Urothelium cell line (cell line): ENCODE measurements around the gene TMEM52.
A peak's percentile ranks its signal among the peaks of the same experiment; 100 is the strongest.
"Not testable (repeated sequence)": the region's sequence is repeated elsewhere in the genome, so short reads cannot be mapped to it uniquely, and the experiment has no call there.

Experiments used
- DNase-seq: peaks from one replicate; pipeline ENCODE4 v3.0.0; 2011; ENCODE audit warnings: low spot score, mixed read lengths
- FAIRE-seq: peaks from 2 replicates; lab custom pipeline; 2011; peaks lifted over from hg19 to GRCh38; lab: Jason Lieb, UNC

The TMEM52 gene

DNA sequence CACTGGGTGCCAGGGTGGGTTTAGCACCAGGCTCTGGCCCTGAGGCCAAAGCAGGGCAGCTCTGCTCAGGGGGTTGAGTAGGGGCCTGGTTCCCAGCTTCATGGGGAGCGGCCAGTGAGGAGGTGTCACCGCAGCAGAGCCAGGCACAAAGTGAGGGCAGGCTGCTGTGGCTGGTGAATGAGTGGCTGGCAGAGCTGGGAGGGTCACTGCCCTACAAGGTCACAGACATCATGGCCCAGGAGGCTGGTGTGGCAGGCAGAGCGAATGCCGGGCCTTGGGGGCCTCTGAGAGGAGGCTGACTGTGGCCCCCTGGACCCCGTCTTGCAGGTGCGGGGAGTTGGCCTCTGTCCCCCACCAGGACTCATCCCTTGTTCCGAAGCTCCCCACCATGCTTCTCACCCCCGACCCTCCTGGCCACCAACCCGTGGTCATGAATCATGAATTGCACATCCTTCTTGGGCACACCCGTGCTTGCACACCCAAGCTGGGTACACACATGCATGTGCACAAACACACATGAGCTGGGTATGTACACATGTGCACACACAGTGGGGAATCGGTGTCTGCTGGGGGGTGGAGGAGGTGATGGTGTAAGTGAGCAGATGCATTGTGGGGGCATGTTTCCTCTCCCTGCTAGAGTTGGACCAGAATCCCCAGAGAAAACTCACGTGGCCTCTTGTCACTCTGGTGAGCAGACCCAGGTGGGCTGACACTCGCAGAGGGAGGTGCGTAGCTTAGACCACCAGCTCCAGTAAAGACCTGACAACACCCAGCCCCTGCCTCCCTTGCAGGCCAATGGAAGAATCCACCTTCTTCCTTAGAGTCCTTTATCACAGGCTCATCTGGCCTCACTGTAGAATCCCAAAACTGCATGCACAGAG is 23.4 kb downstream of the TMEM52 start:
- FAIRE-seq (no peak), DNase-seq (no peak)

DNA sequence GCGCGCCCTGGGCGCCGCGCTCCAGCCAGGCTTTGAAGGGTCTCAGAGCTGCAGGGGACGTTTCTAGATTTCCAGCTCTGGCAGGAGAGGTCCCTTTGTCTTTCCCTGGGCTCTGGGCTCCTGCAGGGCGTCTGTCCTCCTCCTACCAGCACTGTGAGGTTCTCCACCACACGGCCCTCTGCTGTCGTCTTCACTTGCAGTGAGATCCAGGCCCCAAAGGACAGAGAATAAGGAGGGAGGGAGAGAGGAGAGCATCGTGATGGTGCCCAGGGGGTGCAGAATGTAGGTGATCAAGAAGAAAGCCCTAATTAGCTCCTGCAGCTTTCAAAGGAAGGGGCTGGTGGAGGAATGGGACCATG is 24.0 kb downstream of the TMEM52 start:
- FAIRE-seq, result no peak
- no peak for DNase-seq

DNA sequence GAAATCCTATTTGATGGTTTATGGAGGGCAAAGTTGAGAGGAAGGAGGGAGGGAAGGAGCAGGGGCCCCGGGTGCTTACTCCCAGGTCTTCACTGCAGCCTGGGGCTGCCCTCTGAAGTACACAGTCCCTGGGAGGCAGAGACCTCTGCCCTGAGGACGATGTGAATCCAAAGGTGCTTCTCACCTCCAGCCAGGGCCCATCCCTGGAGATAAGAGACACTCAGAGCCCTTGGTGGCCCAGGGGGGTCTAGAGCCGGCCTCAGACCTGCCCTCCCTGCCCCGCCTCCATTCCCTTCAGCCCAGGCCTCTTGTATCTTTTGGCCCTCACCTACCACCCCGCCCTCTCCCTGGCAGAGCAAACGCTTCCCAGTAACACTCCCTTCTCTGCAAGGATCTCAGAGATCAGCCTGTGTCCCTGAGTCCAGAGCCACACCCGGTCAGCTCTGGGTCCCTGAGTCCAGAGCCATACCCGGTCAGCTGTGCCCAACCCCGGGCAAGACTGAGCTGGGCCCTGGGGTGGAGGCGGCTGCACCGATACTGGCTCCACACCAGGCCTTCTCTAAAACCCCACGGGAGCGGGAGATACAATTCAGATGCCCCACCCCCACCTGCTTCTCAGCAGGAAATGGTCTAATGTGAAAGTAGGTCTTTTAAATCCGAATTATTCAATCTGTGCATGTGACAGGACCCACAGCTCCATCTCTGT is 24.6 kb downstream of the TMEM52 start:
- DNase-seq (no peak), FAIRE-seq (no peak)

GRCh38 chr1:1893997-1894353 is 25.1 kb downstream of the TMEM52 start:
- FAIRE-seq, result no peak

DNA sequence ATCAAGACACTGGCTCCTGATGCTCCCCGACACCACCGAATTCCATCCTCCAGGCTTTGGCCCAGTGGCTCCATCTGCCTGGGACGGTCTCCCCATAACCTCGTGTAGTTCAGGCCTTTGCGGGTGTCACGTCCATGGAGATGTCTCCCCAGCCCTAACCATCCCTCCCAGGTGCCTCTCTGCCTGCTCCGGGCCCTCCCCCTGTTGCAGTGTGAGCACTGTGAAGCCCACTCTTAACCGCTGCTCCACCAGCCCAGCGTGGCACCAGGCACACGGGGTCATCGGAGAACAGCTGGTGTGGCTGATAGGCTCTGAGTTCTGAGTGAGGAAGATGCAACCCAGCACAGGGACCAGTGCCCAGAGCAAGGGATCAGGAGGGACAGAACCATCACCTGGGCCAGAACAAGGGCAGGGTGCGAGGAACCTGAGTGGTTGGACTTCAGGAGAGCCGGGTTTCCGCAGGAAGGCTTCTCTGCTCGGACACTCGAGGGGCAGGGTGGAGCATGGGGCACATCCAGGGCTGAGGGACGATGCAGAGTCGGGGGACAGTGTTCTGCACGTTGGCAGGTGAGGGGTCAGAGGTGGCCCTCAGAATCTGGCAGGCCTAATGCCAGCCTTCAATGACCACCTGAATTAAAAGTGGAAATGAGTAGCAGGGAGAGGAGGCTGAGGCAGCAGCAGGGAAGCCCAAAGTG is 25.6 kb downstream of the TMEM52 start:
- DNase-seq (no peak), FAIRE-seq (no peak)

More at GRCh38 chr1:1893997-1894353, 25.1 kb downstream of the TMEM52 start:
- no peak for DNase-seq

DNA sequence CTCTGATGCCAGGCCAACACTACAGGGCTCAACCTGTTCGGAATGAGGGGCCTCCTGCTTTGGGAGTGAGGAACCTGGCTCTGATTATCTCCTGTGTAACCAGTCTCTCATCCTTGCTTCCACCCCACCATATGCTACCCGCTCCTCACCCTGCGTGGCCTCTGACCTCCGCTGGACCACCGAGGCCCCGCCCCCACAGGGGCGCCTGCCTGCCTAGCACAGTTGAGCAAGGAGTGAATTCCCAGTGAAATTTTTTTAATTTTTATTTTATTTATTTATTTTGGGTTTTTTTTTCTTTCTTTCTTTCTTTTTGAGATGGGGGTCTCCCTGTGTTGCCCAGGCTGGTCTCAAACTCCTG is 26.3 kb downstream of the TMEM52 start:
- no peak for FAIRE-seq
- DNase-seq, result no peak

DNA sequence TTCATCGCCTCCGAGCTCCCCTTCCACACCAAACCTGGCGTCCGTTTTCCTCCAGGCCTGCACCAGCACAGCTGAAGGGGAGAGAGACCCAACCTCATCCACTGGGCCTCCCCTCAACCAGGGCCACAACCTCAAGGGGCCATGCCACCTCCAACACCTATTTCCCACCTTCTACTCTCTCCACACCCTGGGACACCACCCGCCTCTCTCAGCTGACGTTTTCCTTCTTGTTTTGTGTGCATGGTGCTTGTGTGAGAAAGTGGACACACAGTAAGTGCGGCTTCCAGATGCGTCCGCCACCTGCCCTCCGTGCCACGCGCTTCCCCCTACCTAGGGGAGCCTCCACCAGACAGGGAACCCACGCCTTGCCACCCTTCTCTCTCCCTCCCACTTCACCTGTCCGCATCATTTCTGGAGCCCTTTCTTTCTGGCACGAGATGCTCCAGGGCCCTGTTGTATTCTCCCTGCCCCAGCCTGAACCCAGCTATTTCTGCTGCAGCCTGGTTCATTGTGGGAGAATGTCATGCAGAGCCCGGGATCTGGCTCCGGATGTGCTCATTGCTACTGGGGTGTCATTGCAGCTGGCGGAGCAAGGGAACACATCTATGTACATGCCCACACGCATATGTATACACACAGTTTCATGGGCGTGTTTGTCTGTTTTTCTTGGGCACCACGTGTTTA is 26.9 kb downstream of the TMEM52 start:
- FAIRE-seq, result no peak

GRCh38 chr1:1891349-1892078 is 27.6 kb downstream of the TMEM52 start:
- no peak for FAIRE-seq

More for the DNA sequence above, 26.9 kb downstream of the TMEM52 start:
- DNase-seq, result no peak

GRCh38 chr1:1890506-1891348 is 28.4 kb downstream of the TMEM52 start, which contains the start of gene GNB1:
Gene GNB1 (minus strand): TSS chr1:1891087. CDS start chr1:1825453, 65,634 bp downstream.
- FAIRE-seq (peak; percentile 97), DNase-seq (peak; percentile 93)

More at GRCh38 chr1:1891349-1892078, 27.6 kb downstream of the TMEM52 start:
- peak; percentile 90 for DNase-seq

DNA sequence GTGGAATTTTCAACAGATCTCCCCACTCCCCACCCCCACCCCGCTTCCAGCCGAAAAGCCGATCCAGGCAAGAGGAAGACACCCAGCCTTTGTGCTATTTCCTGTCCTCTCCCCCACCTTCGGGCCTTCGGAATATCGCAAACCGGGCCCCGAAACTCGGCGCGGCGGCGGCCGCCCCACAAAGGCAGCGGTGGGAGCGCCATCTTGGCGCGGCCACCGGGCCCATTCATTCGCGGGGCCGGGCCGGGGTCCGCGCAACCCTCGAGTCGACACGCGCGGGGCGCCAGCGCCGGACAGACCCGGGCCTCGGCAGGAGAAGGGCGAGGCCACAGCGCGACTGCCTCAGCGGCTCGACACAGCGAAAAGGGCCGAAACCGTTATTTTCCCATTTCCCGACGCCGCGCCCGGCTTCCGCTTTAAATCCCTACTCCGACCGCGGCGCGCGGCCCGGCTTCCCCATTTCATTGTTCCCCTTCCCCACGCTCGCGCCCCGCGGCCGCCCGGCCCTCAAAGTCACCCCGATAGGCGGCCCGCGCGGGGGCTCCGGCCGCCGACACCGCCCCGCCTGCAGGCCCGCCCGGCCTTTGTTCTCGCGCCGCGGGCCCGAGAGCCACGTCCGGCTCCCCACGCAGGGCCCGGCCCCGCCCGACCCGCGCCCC is 29.1 kb downstream of the TMEM52 start:
- FAIRE-seq (no peak), DNase-seq (peak; percentile 46)

GRCh38 chr1:1889090-1889750 is 29.9 kb downstream of the TMEM52 start:
- FAIRE-seq (no peak), DNase-seq (no peak)

- DNase-seq, FAIRE-seq: not testable (repeated sequence)
Measured at GRCh38 chr1:1883890-1884289, 35.2 kb downstream of the TMEM52 start.

- FAIRE-seq, result no peak
Measured at GRCh38 chr1:1883092-1883873, 35.8 kb downstream of the TMEM52 start.

DNA sequence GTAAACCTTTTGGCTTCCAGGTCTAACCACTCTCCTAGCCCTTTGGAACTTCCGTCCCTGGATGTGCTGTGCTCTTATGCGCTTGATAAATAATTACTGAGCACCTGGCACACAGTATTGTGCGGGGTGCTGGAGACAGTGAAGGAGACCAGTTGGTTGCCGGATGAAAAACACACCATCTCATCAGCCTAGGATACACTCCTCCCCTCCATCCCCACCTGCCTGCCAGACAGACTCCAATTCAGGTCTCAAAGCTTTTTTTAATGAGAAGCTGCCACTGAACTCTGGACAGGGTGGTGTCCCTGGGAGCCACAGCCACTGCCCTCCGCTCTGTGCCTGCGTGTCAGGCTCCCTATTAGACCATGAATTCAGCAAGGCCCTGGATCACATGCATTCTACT is 37.4 kb downstream of the TMEM52 start:
- no peak for FAIRE-seq

More at GRCh38 chr1:1883092-1883873, 35.8 kb downstream of the TMEM52 start:
- no peak for DNase-seq

GRCh38 chr1:1880617-1881312 is 38.3 kb downstream of the TMEM52 start:
- no peak for FAIRE-seq
- DNase-seq, result no peak

More for the DNA sequence above, 37.4 kb downstream of the TMEM52 start:
- DNase-seq, result no peak

GRCh38 chr1:1879942-1880341 is 39.1 kb downstream of the TMEM52 start:
- FAIRE-seq (no peak), DNase-seq (no peak)
